SK-N-SH treated with all-trans-retinoic acid at 6 μM for 48 hours (cell line): ENCODE results near the gene CSNK1A1L.

Source experiments
- ATAC-seq: fragments of 200-7000 bp; cut with Tn5 transposase; 3 replicates; pipeline ENCODE4 v1.9.1; 2020; ENCODE audit warnings: mild to moderate bottlenecking, moderate library complexity
- ARNTL ChIP-seq: fragments of 450-650 bp; formaldehyde crosslinking; IDR thresholded peaks from 2 replicates; pipeline ENCODE4 v1.5.0; 2020; ENCODE audit warnings: low read depth, mild to moderate bottlenecking, moderate library complexity, borderline replicate concordance
- CSDC2 ChIP-seq: fragments of 250-450 bp; sonication (Bioruptor Pico); IDR thresholded peaks from 2 replicates; pipeline ENCODE4 v1.5.0; 2020; ENCODE audit warnings: mild to moderate bottlenecking, moderate library complexity
- GLIS3 ChIP-seq: fragments of 250-450 bp; sonication (Bioruptor Pico); IDR thresholded peaks from 2 replicates; pipeline ENCODE4 v1.5.0; 2020; ENCODE audit warnings: mild to moderate bottlenecking, moderate library complexity
- ISL1 ChIP-seq: fragments of 250-450 bp; sonication (Bioruptor Pico); IDR thresholded peaks from 2 replicates; pipeline ENCODE4 v2.1.2; 2022; ENCODE audit warnings: mild to moderate bottlenecking, moderate library complexity
- OSR1 ChIP-seq: fragments of 250-450 bp; sonication (Bioruptor Pico); IDR thresholded peaks from 2 replicates; pipeline ENCODE4 v1.8.0; 2022; ENCODE audit warnings: moderate library complexity, mild to moderate bottlenecking, inconsistent platforms
- PATZ1 ChIP-seq: fragments of 250-450 bp; sonication (Bioruptor Pico); IDR thresholded peaks from 2 replicates; pipeline ENCODE4 v1.8.0; 2020; ENCODE audit warnings: mild to moderate bottlenecking, moderate library complexity, borderline replicate concordance
- PPARA ChIP-seq: fragments of 250-450 bp; sonication (Bioruptor Pico); IDR thresholded peaks from 2 replicates; pipeline ENCODE4 v1.5.0; 2020; ENCODE audit warnings: mild to moderate bottlenecking, borderline replicate concordance
- RARB ChIP-seq: fragments of 250-450 bp; sonication (Bioruptor Pico); IDR thresholded peaks from 2 replicates; pipeline ENCODE4 v1.8.0; 2021; ENCODE audit warnings: mild to moderate bottlenecking, moderate library complexity
- SNAI2 ChIP-seq: fragments of 250-450 bp; sonication (Bioruptor Pico); IDR thresholded peaks from 2 replicates; pipeline ENCODE4 v1.5.0; 2020; ENCODE audit warnings: mild to moderate bottlenecking, moderate library complexity
- TCF4 ChIP-seq: fragments of 250-450 bp; sonication (Bioruptor Pico); IDR thresholded peaks from 2 replicates; pipeline ENCODE4 v1.8.0; 2021; ENCODE audit warnings: mild to moderate bottlenecking, moderate library complexity, borderline replicate concordance
- TSHZ2 ChIP-seq: fragments of 250-450 bp; sonication (Bioruptor Pico); IDR thresholded peaks from 2 replicates; pipeline ENCODE4 v1.5.0; 2020; ENCODE audit warnings: mild to moderate bottlenecking, moderate library complexity
- ZC3H10 ChIP-seq: fragments of 250-450 bp; sonication (Bioruptor Pico); IDR thresholded peaks from 2 replicates; pipeline ENCODE4 v1.5.1; 2021; ENCODE audit warnings: mild to moderate bottlenecking, moderate library complexity
- ZFP3 ChIP-seq: fragments of 250-450 bp; sonication (Bioruptor Pico); IDR thresholded peaks from 2 replicates; pipeline ENCODE4 v1.5.0; 2020; ENCODE audit warnings: mild to moderate bottlenecking, moderate library complexity
- ZFP30 ChIP-seq: fragments of 450-650 bp; formaldehyde crosslinking; IDR thresholded peaks from 2 replicates; pipeline ENCODE4 v1.5.0; 2022; ENCODE audit warnings: mild to moderate bottlenecking, moderate library complexity
- ZNF565 ChIP-seq: fragments of 450-650 bp; formaldehyde crosslinking; conservative IDR thresholded peaks from 2 replicates; pipeline ENCODE4 v1.5.0; 2020; ENCODE audit warnings: low read depth, mild to moderate bottlenecking, moderate library complexity
- ZNF70 ChIP-seq: fragments of 450-650 bp; formaldehyde crosslinking; IDR thresholded peaks from 2 replicates; pipeline ENCODE4 v1.5.0; 2020; ENCODE audit warnings: mild to moderate bottlenecking, moderate library complexity
- ZNF8 ChIP-seq: fragments of 450-650 bp; formaldehyde crosslinking; IDR thresholded peaks from 2 replicates; pipeline ENCODE4 v1.5.0; 2020; ENCODE audit warnings: mild to moderate bottlenecking, moderate library complexity
- TF ChIP-seq, protein P1 (sequence below): fragments of 250-450 bp; sonication (Bioruptor Pico); IDR thresholded peaks from 2 replicates; pipeline ENCODE4 v1.5.1; 2021; ENCODE audit warnings: mild to moderate bottlenecking, moderate library complexity
- TF ChIP-seq, protein P2 (sequence below): fragments of 250-450 bp; sonication (Bioruptor Pico); IDR thresholded peaks from 2 replicates; pipeline ENCODE4 v1.5.1; 2020; ENCODE audit warnings: low read depth, mild to moderate bottlenecking, moderate library complexity

CSNK1A1L gene

GRCh38 chr13:37134411-37135041 is 29.1 kb upstream of the CSNK1A1L start:
- peak; percentile 79 for ATAC-seq
- peak; percentile 81 for TF ChIP-seq ISL1 (CRISPR knock-in tag)
- TF ChIP-seq, protein P1, sequence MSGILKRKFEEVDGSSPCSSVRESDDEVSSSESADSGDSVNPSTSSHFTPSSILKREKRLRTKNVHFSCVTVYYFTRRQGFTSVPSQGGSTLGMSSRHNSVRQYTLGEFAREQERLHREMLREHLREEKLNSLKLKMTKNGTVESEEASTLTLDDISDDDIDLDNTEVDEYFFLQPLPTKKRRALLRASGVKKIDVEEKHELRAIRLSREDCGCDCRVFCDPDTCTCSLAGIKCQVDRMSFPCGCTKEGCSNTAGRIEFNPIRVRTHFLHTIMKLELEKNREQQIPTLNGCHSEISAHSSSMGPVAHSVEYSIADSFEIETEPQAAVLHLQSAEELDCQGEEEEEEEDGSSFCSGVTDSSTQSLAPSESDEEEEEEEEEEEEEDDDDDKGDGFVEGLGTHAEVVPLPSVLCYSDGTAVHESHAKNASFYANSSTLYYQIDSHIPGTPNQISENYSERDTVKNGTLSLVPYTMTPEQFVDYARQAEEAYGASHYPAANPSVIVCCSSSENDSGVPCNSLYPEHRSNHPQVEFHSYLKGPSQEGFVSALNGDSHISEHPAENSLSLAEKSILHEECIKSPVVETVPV (CRISPR knock-in tag): no peak
- TF ChIP-seq ZC3H10 (CRISPR knock-in tag): no peak

DNA sequence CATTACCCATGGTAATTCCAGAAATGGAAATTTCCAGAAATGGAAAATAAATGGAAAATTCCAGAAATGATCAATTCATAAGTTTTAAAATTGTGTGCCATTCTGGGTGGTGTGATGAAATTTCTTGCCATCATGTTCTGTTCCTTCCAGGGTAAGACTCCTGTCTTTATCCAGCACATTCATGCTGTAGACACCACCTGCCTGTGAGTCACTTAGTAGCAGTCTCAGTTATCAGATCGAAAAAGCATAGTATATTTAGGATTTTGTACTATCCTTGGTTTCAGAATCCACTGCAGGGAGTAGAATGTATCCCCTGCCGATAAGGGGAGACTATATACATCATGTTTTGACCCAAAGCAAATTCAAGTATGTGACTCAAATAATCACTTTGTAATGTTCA is 26.7 kb upstream of the CSNK1A1L start:
- ATAC-seq: no peak
- TF ChIP-seq ZNF565 (CRISPR knock-in tag): no peak
- TF ChIP-seq ZNF8: no peak
- TF ChIP-seq, protein P2, sequence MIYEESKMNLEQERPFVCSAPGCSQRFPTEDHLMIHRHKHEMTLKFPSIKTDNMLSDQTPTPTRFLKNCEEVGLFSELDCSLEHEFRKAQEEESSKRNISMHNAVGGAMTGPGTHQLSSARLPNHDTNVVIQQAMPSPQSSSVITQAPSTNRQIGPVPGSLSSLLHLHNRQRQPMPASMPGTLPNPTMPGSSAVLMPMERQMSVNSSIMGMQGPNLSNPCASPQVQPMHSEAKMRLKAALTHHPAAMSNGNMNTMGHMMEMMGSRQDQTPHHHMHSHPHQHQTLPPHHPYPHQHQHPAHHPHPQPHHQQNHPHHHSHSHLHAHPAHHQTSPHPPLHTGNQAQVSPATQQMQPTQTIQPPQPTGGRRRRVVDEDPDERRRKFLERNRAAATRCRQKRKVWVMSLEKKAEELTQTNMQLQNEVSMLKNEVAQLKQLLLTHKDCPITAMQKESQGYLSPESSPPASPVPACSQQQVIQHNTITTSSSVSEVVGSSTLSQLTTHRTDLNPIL (CRISPR knock-in tag): no peak
- no peak for TF ChIP-seq TCF4 (CRISPR knock-in tag)

DNA sequence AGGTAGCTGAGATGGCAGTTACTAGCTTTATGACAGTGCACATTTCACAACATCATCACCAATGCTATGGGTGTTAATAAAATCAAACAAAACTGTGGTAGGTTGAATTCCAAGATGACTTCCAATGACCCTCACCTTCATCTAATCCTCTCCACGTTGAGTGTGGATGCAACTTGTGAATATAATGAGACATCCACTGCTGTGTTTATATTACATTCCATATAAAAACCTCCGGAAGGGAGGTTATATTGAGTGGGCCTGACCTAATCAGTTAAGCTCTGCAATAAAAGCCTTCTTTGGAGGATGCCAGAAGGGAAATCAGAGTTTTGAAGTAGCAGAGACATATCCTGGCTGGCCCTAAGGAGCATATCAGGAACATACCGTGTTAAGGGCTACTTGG is 25.6 kb upstream of the CSNK1A1L start:
- TF ChIP-seq GLIS3 (CRISPR knock-in tag): no peak
- no peak for TF ChIP-seq ARNTL
- TF ChIP-seq, protein P2 (CRISPR knock-in tag): no peak
- no peak for TF ChIP-seq RARB (CRISPR knock-in tag)
- TF ChIP-seq ZFP30: no peak
- TF ChIP-seq PPARA (CRISPR knock-in tag): no peak
- no peak for TF ChIP-seq CSDC2 (CRISPR knock-in tag)
- no peak for TF ChIP-seq ISL1 (CRISPR knock-in tag)
- no peak for ATAC-seq

DNA sequence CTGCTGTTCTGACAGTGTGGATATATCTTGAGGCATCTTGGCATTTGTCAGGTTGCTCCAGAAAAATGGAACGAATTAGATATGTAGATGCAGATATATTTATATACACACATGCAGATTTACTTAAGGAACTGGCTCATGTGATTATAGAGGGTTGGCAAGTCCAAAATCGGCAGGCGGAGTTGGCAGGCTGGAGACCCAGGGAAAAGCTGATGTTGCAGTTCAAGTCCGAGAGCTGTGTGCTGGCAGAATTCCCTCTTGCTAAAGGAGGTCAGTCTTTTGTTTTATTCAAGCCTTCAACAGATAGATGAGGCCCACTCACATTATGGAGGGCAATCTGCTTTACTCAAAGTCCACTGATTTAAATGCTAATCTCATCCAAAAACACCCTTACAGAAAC is 24.4 kb upstream of the CSNK1A1L start:
- no peak for ATAC-seq
- TF ChIP-seq SNAI2 (CRISPR knock-in tag) (no peak), PATZ1 (no peak), ARNTL (no peak), ZNF70 (CRISPR knock-in tag) (no peak), TSHZ2 (CRISPR knock-in tag) (no peak), CSDC2 (CRISPR knock-in tag) (no peak)
- TF ChIP-seq, all 23 proteins: peak for 0

- ATAC-seq: peak; percentile 74
- TF ChIP-seq TCF4 (CRISPR knock-in tag) (no peak), ZFP30 (no peak), ZFP3 (no peak), ZNF70 (CRISPR knock-in tag) (no peak), SNAI2 (CRISPR knock-in tag) (no peak), RARB (CRISPR knock-in tag) (no peak), OSR1 (CRISPR knock-in tag) (no peak), PPARA (CRISPR knock-in tag) (no peak), PATZ1 (no peak), ZNF565 (CRISPR knock-in tag) (no peak), ZC3H10 (CRISPR knock-in tag) (no peak)
- TF ChIP-seq, protein P1 (CRISPR knock-in tag): no peak
Measured at GRCh38 chr13:37127691-37128241, 22.3 kb upstream of the CSNK1A1L start.
